ENCODE results near the gene MAPKAP1. TPM values are rescaled to one million over a fixed set of nuclear protein-coding genes. Genes with fewer than 3 reads are reported as not detected.
A peak's percentile ranks its signal among the peaks of the same experiment; 100 is the strongest.

The MAPKAP1 gene
- total and polyA plus RNA-seq, 9 of the 15 experiments (the other 6 are each of a cell fraction or from before 2014, with no cell fraction given): 2.6 to 82.1 (median 61.1) TPM

DNA sequence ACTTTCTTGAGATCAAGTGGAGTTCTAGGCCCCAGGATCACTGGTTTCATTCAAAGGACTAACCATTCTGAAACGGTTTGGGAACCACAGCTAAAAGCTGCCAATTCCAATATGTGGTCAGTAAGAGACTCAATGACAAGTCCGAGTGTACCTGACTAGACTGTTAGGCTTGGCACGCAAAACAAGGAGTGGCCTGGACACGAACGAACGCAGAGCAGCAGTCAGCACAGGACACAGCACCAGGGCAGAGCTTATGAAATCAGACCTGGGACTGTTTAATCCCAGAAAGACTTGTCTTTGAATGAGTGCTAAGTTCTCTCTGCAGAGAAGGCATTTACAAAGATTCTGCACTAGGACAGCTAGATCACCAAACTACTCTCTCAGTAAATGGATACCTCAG lies 231.6 kb downstream of the MAPKAP1 start:
- H3K27me3 ChIP-seq (ENCODE audit: control insufficient read depth in 2 of 2, insufficient read depth in 2 of 2, low read length in 2 of 2): no peaks in the 10 kb centered on the region
- H3K9ac ChIP-seq (ENCODE audit: insufficient read depth in 1 of 2, low read depth in 2 of 2, low read length in 2 of 2): no peak overlapping the region
- H3K4me2 ChIP-seq (ENCODE audit: insufficient read depth, low read length): no peak overlapping the region
- in situ Hi-C loops (cut with MboI): no loop called here
- ChIA-PET CTCF (ENCODE audit: low intra/inter-chr PET ratio) (no interaction called here), POLR2A (interaction anchor here (1.0 kb wide), 1 partner anchor 13 kb away, joined by 4 read pairs; no protein-coding TSS in a partner anchor)
- DNase-seq (ENCODE audit: extremely low read depth in 1 of 4, low spot score in 3 of 4) (no peak), ATAC-seq (no peak), FAIRE-seq (no peak)
- H3K9me1 ChIP-seq (ENCODE audit: control insufficient read depth, insufficient read depth, low read length): no peaks in the 10 kb centered on the region
- no peak overlapping the region for H3K27ac ChIP-seq (ENCODE audit: extremely low read depth, low read depth, low read length)
- TF ChIP-seq FOSL1 (tag; conservative IDR thresholded peaks at IDR 0.05) (no peak), NCOA2 (IDR thresholded peaks at IDR 0.05; ENCODE audit: partially characterized antibody in 2 of 2) (no peak), PHF8 (IDR thresholded peaks at IDR 0.05; ENCODE audit: borderline replicate concordance, low read length) (no peak), WHSC1 (IDR thresholded peaks at IDR 0.05; ENCODE audit: low read length) (peak; percentile 30), NR2C2 (CRISPR knock-in tag; IDR thresholded peaks at IDR 0.05) (no peak), NR2C2 (tag; IDR thresholded peaks at IDR 0.05) (no peak)
- TF ChIP-seq, protein P1, sequence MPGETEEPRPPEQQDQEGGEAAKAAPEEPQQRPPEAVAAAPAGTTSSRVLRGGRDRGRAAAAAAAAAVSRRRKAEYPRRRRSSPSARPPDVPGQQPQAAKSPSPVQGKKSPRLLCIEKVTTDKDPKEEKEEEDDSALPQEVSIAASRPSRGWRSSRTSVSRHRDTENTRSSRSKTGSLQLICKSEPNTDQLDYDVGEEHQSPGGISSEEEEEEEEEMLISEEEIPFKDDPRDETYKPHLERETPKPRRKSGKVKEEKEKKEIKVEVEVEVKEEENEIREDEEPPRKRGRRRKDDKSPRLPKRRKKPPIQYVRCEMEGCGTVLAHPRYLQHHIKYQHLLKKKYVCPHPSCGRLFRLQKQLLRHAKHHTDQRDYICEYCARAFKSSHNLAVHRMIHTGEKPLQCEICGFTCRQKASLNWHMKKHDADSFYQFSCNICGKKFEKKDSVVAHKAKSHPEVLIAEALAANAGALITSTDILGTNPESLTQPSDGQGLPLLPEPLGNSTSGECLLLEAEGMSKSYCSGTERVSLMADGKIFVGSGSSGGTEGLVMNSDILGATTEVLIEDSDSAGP (CRISPR knock-in tag; IDR thresholded peaks at IDR 0.05): no peak
- TF ChIP-seq, protein P2, sequence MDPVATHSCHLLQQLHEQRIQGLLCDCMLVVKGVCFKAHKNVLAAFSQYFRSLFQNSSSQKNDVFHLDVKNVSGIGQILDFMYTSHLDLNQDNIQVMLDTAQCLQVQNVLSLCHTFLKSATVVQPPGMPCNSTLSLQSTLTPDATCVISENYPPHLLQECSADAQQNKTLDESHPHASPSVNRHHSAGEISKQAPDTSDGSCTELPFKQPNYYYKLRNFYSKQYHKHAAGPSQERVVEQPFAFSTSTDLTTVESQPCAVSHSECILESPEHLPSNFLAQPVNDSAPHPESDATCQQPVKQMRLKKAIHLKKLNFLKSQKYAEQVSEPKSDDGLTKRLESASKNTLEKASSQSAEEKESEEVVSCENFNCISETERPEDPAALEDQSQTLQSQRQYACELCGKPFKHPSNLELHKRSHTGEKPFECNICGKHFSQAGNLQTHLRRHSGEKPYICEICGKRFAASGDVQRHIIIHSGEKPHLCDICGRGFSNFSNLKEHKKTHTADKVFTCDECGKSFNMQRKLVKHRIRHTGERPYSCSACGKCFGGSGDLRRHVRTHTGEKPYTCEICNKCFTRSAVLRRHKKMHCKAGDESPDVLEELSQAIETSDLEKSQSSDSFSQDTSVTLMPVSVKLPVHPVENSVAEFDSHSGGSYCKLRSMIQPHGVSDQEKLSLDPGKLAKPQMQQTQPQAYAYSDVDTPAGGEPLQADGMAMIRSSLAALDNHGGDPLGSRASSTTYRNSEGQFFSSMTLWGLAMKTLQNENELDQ (CRISPR knock-in tag; IDR thresholded peaks at IDR 0.05; ENCODE audit: borderline replicate concordance): no peak
- TF ChIP-seq, protein P3, sequence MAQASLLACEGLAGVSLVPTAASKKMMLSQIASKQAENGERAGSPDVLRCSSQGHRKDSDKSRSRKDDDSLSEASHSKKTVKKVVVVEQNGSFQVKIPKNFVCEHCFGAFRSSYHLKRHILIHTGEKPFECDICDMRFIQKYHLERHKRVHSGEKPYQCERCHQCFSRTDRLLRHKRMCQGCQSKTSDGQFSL (CRISPR knock-in tag; IDR thresholded peaks at IDR 0.05): no peak
- TF ChIP-seq, protein P3 (tag; IDR thresholded peaks at IDR 0.05): no peak
- peaks cover 35 to 70% of the 10 kb centered on the region in 2 experiments for H3K4me1 ChIP-seq (replicated peaks in 1 of 2; ENCODE audit: control insufficient read depth in 2 of 2, insufficient read depth in 2 of 2, low read length in 2 of 2)
- H3K4me3 ChIP-seq: no peak overlapping the region
- no peak overlapping the region for H2AFZ ChIP-seq (ENCODE audit: low read depth, low read length)
- no TSS peak for BruUV-seq (replicated peaks)
- H3K36me3 ChIP-seq (ENCODE audit: control insufficient read depth, insufficient read depth, low read length): peaks cover 11% of the 10 kb centered on the region
- intact Hi-C loops (cut with micrococcal nuclease): no loop called here
- no peaks in the 10 kb centered on the region for H4K20me1 ChIP-seq (replicated peaks; ENCODE audit: control insufficient read depth, insufficient read depth, low read length)
- H3K79me2 ChIP-seq (ENCODE audit: control insufficient read depth, insufficient read depth, low read length): no peaks in the 10 kb centered on the region
- WGBS (ENCODE audit: insufficient coverage, low coverage, missing lambda C conversion rate): 81% methylated on average over 6 of the region's 6 CpGs
- H3K9me3 ChIP-seq (replicated peaks; ENCODE audit: control insufficient read depth, insufficient read depth, low read depth, low read length): no peaks in the 10 kb centered on the region

All from K562 (cell line).